Activated naive CD8-positive, alpha-beta T cell treated with anti-CD3 and anti-CD28 coated beads for 36 hours (primary cell): Measurements from ENCODE around the gene HINT3. TPM values are rescaled to one million over a fixed set of nuclear protein-coding genes. Genes with fewer than 3 reads are reported as not detected.
"Not testable (repeated sequence)": the region's sequence is repeated elsewhere in the genome, so short reads cannot be mapped to it uniquely, and the experiment has no call there.

Experiments used
- DNase-seq: peaks from one replicate; pipeline ENCODE4 v3.0.0; 2021
- H3K27ac Mint-ChIP-seq: one replicate; pipeline ENCODE4 v1.8.0; 2022; ENCODE audit warnings: mild to moderate bottlenecking, moderate library complexity, mixed read lengths
- H3K27me3 Mint-ChIP-seq: one replicate; pipeline ENCODE4 v1.8.0; 2022; ENCODE audit warnings: mild to moderate bottlenecking, mixed read lengths
- H3K36me3 Mint-ChIP-seq: one replicate; pipeline ENCODE4 v1.8.0; 2021; ENCODE audit warnings: mild to moderate bottlenecking, mixed read lengths
- H3K4me1 Mint-ChIP-seq: one replicate; pipeline ENCODE4 v1.8.0; 2021; ENCODE audit warnings: mixed read lengths
- H3K4me3 Mint-ChIP-seq: one replicate; pipeline ENCODE4 v1.8.0; 2022; ENCODE audit warnings: mild to moderate bottlenecking, moderate library complexity, mixed read lengths
- H3K9me3 Mint-ChIP-seq: one replicate; pipeline ENCODE4 v1.8.0; 2022; ENCODE audit warnings: mixed read lengths
- total RNA-seq, 2 experiments: library from RNA; stranded (reverse); gene quantifications; one replicate each; pipeline ENCODE4 v1.2.3, GENCODE V29; 2021

The HINT3 gene
- total RNA-seq, 2 experiments from 2014 or later = 9.3 to 9.5 TPM

GRCh38 chr6:125991653-125992052 lies 35.1 kb downstream of the HINT3 start:
- Mint-ChIP-seq H3K27ac (no peak overlapping the region), H3K4me1 (peaks cover 40% of the 10 kb centered on the region), H3K9me3 (no peaks in the 10 kb centered on the region), H3K4me3 (no peak overlapping the region), H3K27me3 (no peaks in the 10 kb centered on the region), H3K36me3 (peaks cover 8% of the 10 kb centered on the region)
- DNase-seq = no peak

- H3K36me3 Mint-ChIP-seq = peaks cover 16% of the 10 kb centered on the region
- no peak overlapping the region for H3K4me3 Mint-ChIP-seq
- no peak for DNase-seq
- H3K9me3 Mint-ChIP-seq = no peaks in the 10 kb centered on the region
- H3K27me3 Mint-ChIP-seq = no peaks in the 10 kb centered on the region
- H3K4me1 Mint-ChIP-seq = peaks cover 33% of the 10 kb centered on the region
- H3K27ac Mint-ChIP-seq = no peak overlapping the region
Observed at GRCh38 chr6:125994670-125995488, 38.3 kb downstream of the HINT3 start.

DNA sequence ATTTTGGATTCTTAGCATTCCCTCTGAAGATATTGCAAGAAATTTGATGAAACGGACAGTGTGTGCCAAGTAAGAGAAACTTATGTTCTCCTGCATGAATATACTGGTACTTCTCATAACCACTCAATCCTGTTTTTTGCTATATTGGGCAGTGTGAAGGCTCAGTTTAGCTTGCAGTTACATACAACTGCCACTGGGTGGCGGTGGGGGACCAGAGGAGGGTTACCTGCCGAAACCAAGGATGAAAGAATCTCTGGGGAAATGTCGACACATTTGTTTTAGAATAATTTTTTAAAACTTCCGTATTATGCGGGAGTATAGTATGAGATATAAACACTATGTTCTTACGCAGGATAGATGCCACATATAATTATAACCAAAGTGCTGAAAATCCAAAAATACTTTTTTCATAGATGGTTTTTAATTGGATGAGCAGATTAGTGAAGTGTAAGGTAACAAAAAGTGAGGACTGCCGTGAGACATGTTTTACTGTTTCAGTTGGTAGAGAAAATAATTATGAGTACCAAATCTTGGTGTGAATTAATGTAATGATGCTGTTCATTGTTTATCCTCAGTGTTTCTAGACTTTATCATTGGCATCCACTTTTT lies 39.5 kb downstream of the HINT3 start:
- Mint-ChIP-seq H3K36me3 (peaks cover 22% of the 10 kb centered on the region), H3K27me3 (no peaks in the 10 kb centered on the region), H3K9me3 (no peaks in the 10 kb centered on the region), H3K27ac (no peak overlapping the region), H3K4me1 (peaks cover 27% of the 10 kb centered on the region), H3K4me3 (peak overlapping the region; percentile 47)
- peak; percentile 70 for DNase-seq

- no peak overlapping the region for H3K4me3 Mint-ChIP-seq
- H3K36me3 Mint-ChIP-seq = peaks cover 39% of the 10 kb centered on the region
- no peak for DNase-seq
- H3K27ac Mint-ChIP-seq = peak overlapping the region; percentile 6
- H3K4me1 Mint-ChIP-seq = peaks cover 15% of the 10 kb centered on the region
- no peaks in the 10 kb centered on the region for H3K27me3 Mint-ChIP-seq
- no peaks in the 10 kb centered on the region for H3K9me3 Mint-ChIP-seq
Observed at GRCh38 chr6:126002755-126003679, 46.4 kb downstream of the HINT3 start.

GRCh38 chr6:126007800-126008199 lies 51.2 kb downstream of the HINT3 start:
- Mint-ChIP-seq H3K9me3 (no peaks in the 10 kb centered on the region), H3K4me3 (no peak overlapping the region), H3K27me3 (no peaks in the 10 kb centered on the region), H3K36me3 (peaks cover 34% of the 10 kb centered on the region), H3K27ac (no peak overlapping the region), H3K4me1 (peaks cover 6% of the 10 kb centered on the region)
- DNase-seq = no peak

DNA sequence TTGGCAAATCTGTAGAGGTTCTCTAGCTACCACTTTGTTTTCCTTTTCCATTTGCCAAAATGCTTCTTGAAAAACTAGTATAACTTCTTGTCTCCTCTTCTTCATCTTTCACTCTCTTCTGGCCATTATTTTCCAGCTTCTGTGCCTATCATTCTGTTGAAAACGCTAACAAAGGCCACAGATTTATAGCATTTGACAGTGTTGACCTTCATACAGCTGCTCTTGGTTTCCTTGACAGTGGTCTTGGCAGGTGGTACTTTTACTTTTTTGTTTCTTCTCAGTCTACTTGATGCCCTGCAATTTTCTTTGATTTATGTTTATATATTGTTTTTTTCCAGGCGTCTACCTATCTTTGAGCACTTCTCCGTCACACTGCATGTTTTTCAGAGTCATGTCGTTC lies 53.5 kb downstream of the HINT3 start:
- H3K4me3 Mint-ChIP-seq = no peak overlapping the region
- H3K27me3 Mint-ChIP-seq = no peaks in the 10 kb centered on the region
- no peak for DNase-seq
- no peaks in the 10 kb centered on the region for H3K9me3 Mint-ChIP-seq
- peaks cover 2% of the 10 kb centered on the region for H3K4me1 Mint-ChIP-seq
- peaks cover 27% of the 10 kb centered on the region for H3K36me3 Mint-ChIP-seq
- no peak overlapping the region for H3K27ac Mint-ChIP-seq

DNA sequence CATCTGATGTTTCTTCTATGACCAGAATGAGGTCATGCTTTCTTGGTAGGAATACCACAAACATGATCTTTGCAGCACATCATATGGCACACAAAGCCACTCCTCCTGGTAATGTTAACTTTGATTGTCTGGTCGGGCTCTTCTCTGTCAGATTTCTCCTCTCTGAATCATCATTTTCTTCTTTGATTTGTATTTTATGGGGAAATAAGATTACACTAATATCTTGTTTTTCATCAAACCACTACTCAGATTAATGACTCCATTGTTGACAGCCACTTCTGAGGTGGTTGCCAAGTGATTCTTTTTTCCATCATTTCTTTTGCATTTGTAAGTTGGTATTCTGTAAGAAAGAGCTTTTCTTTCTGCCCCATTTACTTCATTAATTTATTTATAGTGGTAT lies 59.3 kb downstream of the HINT3 start:
- Mint-ChIP-seq H3K36me3 (peaks cover 38% of the 10 kb centered on the region), H3K4me3 (no peak overlapping the region), H3K4me1 (no peaks in the 10 kb centered on the region), H3K27me3 (no peaks in the 10 kb centered on the region), H3K27ac (no peak overlapping the region), H3K9me3 (no peaks in the 10 kb centered on the region)
- no peak for DNase-seq

GRCh38 chr6:126016591-126016990 lies 60.0 kb downstream of the HINT3 start:
- no peaks in the 10 kb centered on the region for H3K4me1 Mint-ChIP-seq
- peaks cover 40% of the 10 kb centered on the region for H3K36me3 Mint-ChIP-seq
- H3K27me3 Mint-ChIP-seq = no peaks in the 10 kb centered on the region
- no peak overlapping the region for H3K27ac Mint-ChIP-seq
- DNase-seq = no peak
- H3K4me3 Mint-ChIP-seq = no peak overlapping the region
- H3K9me3 Mint-ChIP-seq = no peaks in the 10 kb centered on the region

DNA sequence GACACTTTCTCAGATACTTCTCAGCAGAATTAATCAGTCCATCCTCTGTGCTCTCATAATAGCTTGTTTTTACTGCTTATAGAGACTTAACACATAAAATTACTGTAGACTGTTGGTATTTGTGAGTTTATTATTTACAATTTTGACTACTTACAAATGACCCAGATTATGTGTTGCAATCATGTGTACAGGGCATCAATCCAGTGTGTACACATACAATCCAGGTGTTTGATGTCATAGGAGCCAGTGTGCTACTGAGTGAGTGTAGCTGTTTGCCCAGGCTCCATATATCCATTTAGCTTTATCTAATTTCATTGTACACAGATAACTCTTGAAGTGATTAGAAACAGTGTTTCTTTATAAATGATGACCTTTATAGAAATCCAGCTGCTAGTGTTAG lies 61.1 kb downstream of the HINT3 start:
- Mint-ChIP-seq H3K27me3 (no peaks in the 10 kb centered on the region), H3K27ac (no peak overlapping the region), H3K9me3 (no peaks in the 10 kb centered on the region), H3K4me1 (no peaks in the 10 kb centered on the region), H3K36me3 (peaks cover 32% of the 10 kb centered on the region), H3K4me3 (no peak overlapping the region)
- DNase-seq = no peak

DNA sequence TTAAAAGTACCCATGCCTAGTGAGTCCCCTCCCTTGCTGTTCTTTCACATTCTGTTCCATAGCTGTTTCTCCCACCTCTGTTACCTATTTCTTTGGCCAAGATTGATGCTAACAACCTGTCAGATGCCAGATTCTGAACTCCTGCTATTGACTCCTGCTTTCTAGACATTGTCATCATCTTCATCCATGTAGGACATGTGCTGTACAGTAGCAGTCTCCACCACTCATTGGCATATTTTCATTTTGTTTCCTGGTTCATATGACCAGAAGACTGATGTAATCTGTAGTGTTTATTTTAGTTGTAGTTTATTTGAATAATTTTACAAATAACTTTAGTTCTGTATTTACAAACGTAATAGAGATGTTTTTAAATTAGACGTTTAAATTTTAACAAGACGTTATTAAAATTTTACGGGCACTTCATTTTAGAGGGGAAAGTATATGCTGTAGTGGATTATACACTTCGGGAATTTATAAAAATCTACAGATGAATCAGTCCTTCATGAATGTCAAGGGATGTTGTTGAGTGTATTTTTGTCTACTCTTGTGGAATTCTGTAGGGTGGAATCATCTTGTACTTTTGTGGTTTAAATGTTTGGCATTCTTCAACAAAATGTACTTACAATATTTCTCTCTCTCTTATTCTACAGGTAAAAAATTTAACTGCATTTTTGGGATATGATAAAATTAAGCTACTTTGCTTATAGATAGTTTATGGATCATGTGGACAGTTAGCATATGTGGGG lies 63.9 kb downstream of the HINT3 start:
- Mint-ChIP-seq H3K27ac (no peak overlapping the region), H3K9me3 (no peaks in the 10 kb centered on the region), H3K4me1 (no peaks in the 10 kb centered on the region), H3K27me3 (no peaks in the 10 kb centered on the region), H3K36me3 (peaks cover 30% of the 10 kb centered on the region), H3K4me3 (no peak overlapping the region)
- DNase-seq = no peak

DNA sequence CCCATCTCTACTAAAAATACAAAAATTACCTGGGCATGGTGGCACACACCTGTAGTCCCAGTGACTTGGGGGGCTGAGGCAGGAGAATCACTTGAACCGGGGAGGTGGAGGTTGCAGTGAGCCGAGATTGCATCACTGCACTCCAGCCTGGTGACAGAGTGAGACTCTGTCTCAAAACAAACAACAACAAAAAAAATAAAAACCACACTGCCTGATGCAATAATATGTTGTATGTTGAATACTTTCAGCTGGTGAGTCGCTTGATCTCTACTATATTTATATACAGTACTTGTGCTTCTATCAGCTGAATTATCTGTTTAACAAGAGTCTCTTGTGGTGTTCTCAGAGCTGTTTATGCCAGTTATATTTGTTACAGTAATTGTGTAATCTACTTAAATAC lies 66.9 kb downstream of the HINT3 start:
- H3K4me1 Mint-ChIP-seq, H3K9me3 Mint-ChIP-seq, H3K27ac Mint-ChIP-seq, H3K27me3 Mint-ChIP-seq, DNase-seq, H3K4me3 Mint-ChIP-seq: not testable (repeated sequence)
- H3K36me3 Mint-ChIP-seq = peaks cover 25% of the 10 kb centered on the region

DNA sequence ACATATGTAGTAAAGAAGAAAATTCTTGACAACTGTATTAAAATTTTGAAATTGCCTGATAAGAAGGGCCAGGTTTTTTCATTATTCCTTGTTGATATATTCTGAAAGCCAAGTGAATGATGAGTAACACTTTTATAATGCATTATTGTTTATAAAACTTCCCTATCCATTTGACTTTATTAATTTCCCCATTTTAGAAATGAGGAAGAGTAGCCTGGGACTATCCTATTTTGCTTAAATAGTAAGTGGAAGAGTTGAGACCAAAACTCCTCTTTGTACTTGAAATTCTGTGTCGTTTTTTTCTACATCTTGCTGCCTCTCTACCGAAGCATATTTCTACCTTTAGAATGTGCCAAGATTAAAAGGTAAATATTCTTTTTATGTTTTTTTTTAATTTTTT lies 69.4 kb downstream of the HINT3 start:
- Mint-ChIP-seq H3K9me3 (no peaks in the 10 kb centered on the region), H3K36me3 (peaks cover 15% of the 10 kb centered on the region), H3K4me3 (no peak overlapping the region), H3K27me3 (no peaks in the 10 kb centered on the region), H3K27ac (no peak overlapping the region), H3K4me1 (peaks cover 2% of the 10 kb centered on the region)
- DNase-seq = no peak

GRCh38 chr6:126027601-126028000 lies 71.0 kb downstream of the HINT3 start:
- no peak for DNase-seq
- Mint-ChIP-seq H3K4me1 (peaks cover 2% of the 10 kb centered on the region), H3K4me3 (no peak overlapping the region), H3K36me3 (peaks cover 19% of the 10 kb centered on the region), H3K27me3 (no peaks in the 10 kb centered on the region), H3K9me3 (no peaks in the 10 kb centered on the region), H3K27ac (no peak overlapping the region)
